Testis (tissue), 2 donors: ENCODE results near the gene NELL1.

Experiments used
- POLR2A ChIP-seq: fragments of 450-650 bp; IDR thresholded peaks from one replicate; pipeline ENCODE4 v1.6.1; 2017; ENCODE audit warnings: antibody characterized with exemption, mild to moderate bottlenecking, moderate library complexity
- TF ChIP-seq, protein P1 (sequence below), 3 experiments: fragments of 450-650 bp in 2 of 3; fragments of 200-600 bp in 1 of 3; sonication (generic) in 1 of 3; IDR thresholded peaks; one replicate each; pipeline ENCODE4 v1.5.1; 2016 to 2019; ENCODE audit warnings: antibody characterized with exemption in 3 of 3, mild to moderate bottlenecking in 2 of 3, moderate library complexity in 1 of 3

DNA sequence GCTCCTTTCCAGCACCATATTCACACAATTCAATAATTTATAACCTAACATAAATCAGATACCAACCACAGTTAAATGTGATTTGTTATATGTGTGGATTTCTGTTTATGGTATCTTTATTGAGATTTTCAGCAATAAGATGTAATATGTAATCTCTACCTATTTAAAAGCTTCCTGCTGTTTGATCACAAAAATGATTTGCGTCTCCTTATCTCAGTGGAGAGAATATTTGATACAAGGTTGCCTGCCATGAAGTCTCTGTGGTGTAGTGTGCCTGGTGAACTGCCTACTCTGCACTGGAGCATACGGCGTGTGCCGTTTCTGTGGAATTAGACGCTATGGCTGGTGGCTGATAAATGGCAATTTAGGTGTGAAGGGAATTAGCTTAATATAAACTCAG, 741.1 kb downstream of the NELL1 start:
- TF ChIP-seq, protein P1, sequence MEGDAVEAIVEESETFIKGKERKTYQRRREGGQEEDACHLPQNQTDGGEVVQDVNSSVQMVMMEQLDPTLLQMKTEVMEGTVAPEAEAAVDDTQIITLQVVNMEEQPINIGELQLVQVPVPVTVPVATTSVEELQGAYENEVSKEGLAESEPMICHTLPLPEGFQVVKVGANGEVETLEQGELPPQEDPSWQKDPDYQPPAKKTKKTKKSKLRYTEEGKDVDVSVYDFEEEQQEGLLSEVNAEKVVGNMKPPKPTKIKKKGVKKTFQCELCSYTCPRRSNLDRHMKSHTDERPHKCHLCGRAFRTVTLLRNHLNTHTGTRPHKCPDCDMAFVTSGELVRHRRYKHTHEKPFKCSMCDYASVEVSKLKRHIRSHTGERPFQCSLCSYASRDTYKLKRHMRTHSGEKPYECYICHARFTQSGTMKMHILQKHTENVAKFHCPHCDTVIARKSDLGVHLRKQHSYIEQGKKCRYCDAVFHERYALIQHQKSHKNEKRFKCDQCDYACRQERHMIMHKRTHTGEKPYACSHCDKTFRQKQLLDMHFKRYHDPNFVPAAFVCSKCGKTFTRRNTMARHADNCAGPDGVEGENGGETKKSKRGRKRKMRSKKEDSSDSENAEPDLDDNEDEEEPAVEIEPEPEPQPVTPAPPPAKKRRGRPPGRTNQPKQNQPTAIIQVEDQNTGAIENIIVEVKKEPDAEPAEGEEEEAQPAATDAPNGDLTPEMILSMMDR (IDR thresholded peaks at IDR 0.05) = no peak
- TF ChIP-seq POLR2A = no peak
